Measurements from ENCODE around the gene CFTR. TPM values are rescaled to one million over a fixed set of nuclear protein-coding genes. Genes with fewer than 3 reads are reported as not detected.

CFTR gene
- total RNA-seq, 4 donors from 2014 or later: not detected

DNA sequence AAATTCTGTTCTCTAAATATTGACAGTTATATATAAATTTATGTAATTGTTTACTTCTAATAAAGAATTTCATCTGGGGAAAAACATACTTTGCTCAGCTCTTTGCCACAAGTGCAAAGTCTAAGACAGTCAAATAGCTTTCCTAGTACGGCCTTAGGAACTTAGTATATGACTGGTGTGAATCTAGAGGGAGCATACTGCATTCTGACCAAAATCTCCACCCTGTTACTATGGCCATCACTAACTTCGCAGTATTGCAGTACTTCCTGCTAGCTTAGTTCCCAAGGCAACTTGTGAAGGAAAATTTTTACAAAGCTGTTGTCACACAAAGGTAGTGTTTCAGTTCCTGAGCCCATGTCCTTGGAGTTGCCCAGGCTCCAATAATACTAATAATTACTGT, 181.5 kb downstream of the CFTR start:
- H3K4me3 ChIP-seq: no peak overlapping the region
- H3K27me3 ChIP-seq: no peaks in the 10 kb centered on the region
- H3K4me1 ChIP-seq: no peaks in the 10 kb centered on the region
- H3K36me3 ChIP-seq: no peaks in the 10 kb centered on the region
- DNase-seq (ENCODE audit: extremely low spot score): no peak
- no peak overlapping the region for H3K27ac ChIP-seq (replicated peaks in 1 of 4)
- no peaks in the 10 kb centered on the region for H3K9me3 ChIP-seq
- TF ChIP-seq POLR2AphosphoS5 (IDR thresholded peaks at IDR 0.05) (no peak), EP300 (IDR thresholded peaks at IDR 0.05) (no peak), POLR2A (IDR thresholded peaks at IDR 0.05; ENCODE audit: low read depth) (no peak)
- TF ChIP-seq, protein P1, sequence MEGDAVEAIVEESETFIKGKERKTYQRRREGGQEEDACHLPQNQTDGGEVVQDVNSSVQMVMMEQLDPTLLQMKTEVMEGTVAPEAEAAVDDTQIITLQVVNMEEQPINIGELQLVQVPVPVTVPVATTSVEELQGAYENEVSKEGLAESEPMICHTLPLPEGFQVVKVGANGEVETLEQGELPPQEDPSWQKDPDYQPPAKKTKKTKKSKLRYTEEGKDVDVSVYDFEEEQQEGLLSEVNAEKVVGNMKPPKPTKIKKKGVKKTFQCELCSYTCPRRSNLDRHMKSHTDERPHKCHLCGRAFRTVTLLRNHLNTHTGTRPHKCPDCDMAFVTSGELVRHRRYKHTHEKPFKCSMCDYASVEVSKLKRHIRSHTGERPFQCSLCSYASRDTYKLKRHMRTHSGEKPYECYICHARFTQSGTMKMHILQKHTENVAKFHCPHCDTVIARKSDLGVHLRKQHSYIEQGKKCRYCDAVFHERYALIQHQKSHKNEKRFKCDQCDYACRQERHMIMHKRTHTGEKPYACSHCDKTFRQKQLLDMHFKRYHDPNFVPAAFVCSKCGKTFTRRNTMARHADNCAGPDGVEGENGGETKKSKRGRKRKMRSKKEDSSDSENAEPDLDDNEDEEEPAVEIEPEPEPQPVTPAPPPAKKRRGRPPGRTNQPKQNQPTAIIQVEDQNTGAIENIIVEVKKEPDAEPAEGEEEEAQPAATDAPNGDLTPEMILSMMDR (IDR thresholded peaks at IDR 0.05): no peak
- 85% methylated on average over 2 of the region's 2 CpGs for WGBS
- intact Hi-C loops (cut with DNase I): no loop called here

DNA sequence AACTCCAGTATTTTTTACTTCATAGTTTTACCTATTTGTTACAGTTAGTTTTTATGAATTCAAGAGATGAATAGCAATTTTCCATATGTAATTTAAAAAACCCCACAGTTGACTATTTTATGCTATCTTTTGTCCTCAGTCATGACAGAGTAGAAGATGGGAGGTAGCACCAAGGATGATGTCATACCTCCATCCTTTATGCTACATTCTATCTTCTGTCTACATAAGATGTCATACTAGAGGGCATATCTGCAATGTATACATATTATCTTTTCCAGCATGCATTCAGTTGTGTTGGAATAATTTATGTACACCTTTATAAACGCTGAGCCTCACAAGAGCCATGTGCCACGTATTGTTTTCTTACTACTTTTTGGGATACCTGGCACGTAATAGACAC, 184.2 kb downstream of the CFTR start:
- TF ChIP-seq EP300 (IDR thresholded peaks at IDR 0.05): no peak
- no peak for TF ChIP-seq POLR2A (IDR thresholded peaks at IDR 0.05; ENCODE audit: low read depth)
- TF ChIP-seq POLR2AphosphoS5 (IDR thresholded peaks at IDR 0.05): no peak
- TF ChIP-seq, protein P1 (IDR thresholded peaks at IDR 0.05): no peak

GRCh38 chr7:117665368-117665767, 185.5 kb downstream of the CFTR start:
- no peak for TF ChIP-seq POLR2AphosphoS5 (IDR thresholded peaks at IDR 0.05)
- Histone ChIP-seq H3K4me3 (no peak overlapping the region), H3K4me1 (no peaks in the 10 kb centered on the region), H3K27ac (replicated peaks in 1 of 4) (no peak overlapping the region), H3K36me3 (no peaks in the 10 kb centered on the region), H3K9me3 (no peaks in the 10 kb centered on the region), H3K27me3 (no peaks in the 10 kb centered on the region)
- intact Hi-C loops (cut with DNase I): no loop called here
- no peak for DNase-seq (ENCODE audit: extremely low spot score)

More for the DNA sequence above, 184.2 kb downstream of the CFTR start:
- Histone ChIP-seq H3K4me1 (no peaks in the 10 kb centered on the region), H3K9me3 (no peaks in the 10 kb centered on the region), H3K4me3 (no peak overlapping the region), H3K27me3 (no peaks in the 10 kb centered on the region), H3K36me3 (no peaks in the 10 kb centered on the region), H3K27ac (replicated peaks in 1 of 4) (no peak overlapping the region)
- WGBS: 74% methylated on average over 3 of the region's 3 CpGs
- intact Hi-C loops (cut with DNase I): no loop called here
- DNase-seq (ENCODE audit: extremely low spot score): no peak

DNA sequence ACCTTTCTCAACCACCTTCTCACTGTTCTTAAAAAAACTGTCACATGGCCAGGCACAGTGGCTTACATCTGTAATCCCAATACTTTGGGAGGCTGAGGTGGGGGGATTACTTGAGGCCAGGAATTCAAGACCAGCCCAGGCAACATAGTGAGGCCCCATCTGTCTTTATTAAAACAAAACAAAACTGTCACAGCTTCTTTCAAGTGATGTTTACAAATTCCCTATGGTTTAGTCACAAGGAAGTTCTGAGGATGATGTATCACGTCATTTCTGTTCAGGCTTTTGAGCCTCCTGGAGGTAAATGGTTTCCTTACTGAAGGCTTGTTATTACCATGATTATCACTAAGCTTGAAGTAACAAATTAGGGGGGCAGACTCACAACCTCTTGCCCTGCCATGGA, 186.2 kb downstream of the CFTR start:
- intact Hi-C loops (cut with DNase I): no loop called here
- Histone ChIP-seq H3K4me1 (no peaks in the 10 kb centered on the region), H3K4me3 (no peak overlapping the region), H3K36me3 (no peaks in the 10 kb centered on the region), H3K27ac (replicated peaks in 1 of 4) (no peak overlapping the region), H3K9me3 (no peaks in the 10 kb centered on the region), H3K27me3 (no peaks in the 10 kb centered on the region)
- no peak for TF ChIP-seq POLR2A (IDR thresholded peaks at IDR 0.05; ENCODE audit: low read depth)
- no peak for TF ChIP-seq POLR2AphosphoS5 (IDR thresholded peaks at IDR 0.05)
- WGBS: 73% methylated on average over 1 of the region's 1 CpG
- no peak for DNase-seq (ENCODE audit: extremely low spot score)

DNA sequence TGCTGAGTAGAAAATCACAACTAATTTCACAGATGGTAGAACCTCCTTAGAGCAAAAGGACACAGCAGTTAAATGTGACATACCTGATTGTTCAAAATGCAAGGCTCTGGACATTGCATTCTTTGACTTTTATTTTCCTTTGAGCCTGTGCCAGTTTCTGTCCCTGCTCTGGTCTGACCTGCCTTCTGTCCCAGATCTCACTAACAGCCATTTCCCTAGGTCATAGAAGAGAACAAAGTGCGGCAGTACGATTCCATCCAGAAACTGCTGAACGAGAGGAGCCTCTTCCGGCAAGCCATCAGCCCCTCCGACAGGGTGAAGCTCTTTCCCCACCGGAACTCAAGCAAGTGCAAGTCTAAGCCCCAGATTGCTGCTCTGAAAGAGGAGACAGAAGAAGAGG, 186.9 kb downstream of the CFTR start:
- no peaks in the 10 kb centered on the region for H3K36me3 ChIP-seq
- TF ChIP-seq, protein P1 (IDR thresholded peaks at IDR 0.05): no peak
- TF ChIP-seq EP300 (IDR thresholded peaks at IDR 0.05) (no peak), POLR2AphosphoS5 (IDR thresholded peaks at IDR 0.05) (no peak), POLR2A (IDR thresholded peaks at IDR 0.05; ENCODE audit: low read depth) (no peak)
- H3K9me3 ChIP-seq: no peaks in the 10 kb centered on the region
- intact Hi-C loops (cut with DNase I): no loop called here
- no peak for DNase-seq (ENCODE audit: extremely low spot score)
- no peak overlapping the region for H3K4me3 ChIP-seq
- no peaks in the 10 kb centered on the region for H3K4me1 ChIP-seq
- H3K27ac ChIP-seq (replicated peaks in 1 of 4): no peak overlapping the region
- no peaks in the 10 kb centered on the region for H3K27me3 ChIP-seq
- WGBS: 89% methylated on average over 6 of the region's 6 CpGs

DNA sequence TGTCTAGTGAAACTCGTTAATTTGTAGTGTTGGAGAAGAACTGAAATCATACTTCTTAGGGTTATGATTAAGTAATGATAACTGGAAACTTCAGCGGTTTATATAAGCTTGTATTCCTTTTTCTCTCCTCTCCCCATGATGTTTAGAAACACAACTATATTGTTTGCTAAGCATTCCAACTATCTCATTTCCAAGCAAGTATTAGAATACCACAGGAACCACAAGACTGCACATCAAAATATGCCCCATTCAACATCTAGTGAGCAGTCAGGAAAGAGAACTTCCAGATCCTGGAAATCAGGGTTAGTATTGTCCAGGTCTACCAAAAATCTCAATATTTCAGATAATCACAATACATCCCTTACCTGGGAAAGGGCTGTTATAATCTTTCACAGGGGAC, 187.6 kb downstream of the CFTR start:
- intact Hi-C loops (cut with DNase I): no loop called here
- DNase-seq (ENCODE audit: extremely low spot score): no peak
- 88% methylated on average over 2 of the region's 2 CpGs for WGBS
- no peaks in the 10 kb centered on the region for H3K4me1 ChIP-seq
- no peak overlapping the region for H3K27ac ChIP-seq (replicated peaks in 1 of 4)
- H3K9me3 ChIP-seq: no peaks in the 10 kb centered on the region
- H3K27me3 ChIP-seq: no peaks in the 10 kb centered on the region
- no peaks in the 10 kb centered on the region for H3K36me3 ChIP-seq
- H3K4me3 ChIP-seq: no peak overlapping the region
- no peak for TF ChIP-seq POLR2AphosphoS5 (IDR thresholded peaks at IDR 0.05)
- no peak for TF ChIP-seq EP300 (IDR thresholded peaks at IDR 0.05)
- no peak for TF ChIP-seq POLR2A (IDR thresholded peaks at IDR 0.05; ENCODE audit: low read depth)
- TF ChIP-seq, protein P1 (IDR thresholded peaks at IDR 0.05): no peak

Data from esophagus muscularis mucosa (tissue), 4 donors.